Cardiac muscle cell (in vitro differentiated cells and primary cell): Measurements from ENCODE around the gene RNF220. TPM values are rescaled to one million over a fixed set of nuclear protein-coding genes. Genes with fewer than 3 reads are reported as not detected.

Experiments
- DNase-seq, 2 donors: peaks; one replicate each; pipeline versions ENCODE4 v3.0.0 to v3.0.0-alpha.2; 2010 to 2017; ENCODE audit warnings: low read depth in 1 of 2, low spot score in 1 of 2
- H3K27ac ChIP-seq: fragments of 200-600 bp; sonication (generic); 2 replicates; pipeline ENCODE4 v1.5.1; 2016
- H3K27me3 ChIP-seq: fragments of 200-600 bp; sonication (generic); 2 replicates; pipeline ENCODE4 v1.6.0; 2016; ENCODE audit warnings: control low read depth
- H3K36me3 ChIP-seq: fragments of 200-600 bp; sonication (generic); 2 replicates; pipeline ENCODE4 v1.5.1; 2016; ENCODE audit warnings: control low read depth
- H3K4me1 ChIP-seq: fragments of 200-600 bp; sonication (generic); 2 replicates; pipeline ENCODE4 v1.8.1; 2017; ENCODE audit warnings: low read depth, mild to moderate bottlenecking, mixed run types
- H3K4me3 ChIP-seq: fragments of 200-600 bp; sonication (generic); 2 replicates; pipeline ENCODE4 v1.5.1; 2016; ENCODE audit warnings: mild to moderate bottlenecking
- H3K9me3 ChIP-seq: fragments of 200-600 bp; sonication (generic); 2 replicates; pipeline ENCODE4 v1.5.1; 2017; ENCODE audit warnings: low read depth, mild to moderate bottlenecking, control low read depth
- polyA plus RNA-seq: library from polyadenylated mRNA; unstranded; fragments of >200 nt; fragmentation: Nextera tagmentation; extraction: Ambion mirVana; gene quantifications from 2 replicates; pipeline ENCODE4 v1.2.1, GENCODE V29; 2016
- total RNA-seq: library from RNA; depleted of rRNA; stranded (reverse); fragments of >200 nt; gene quantifications from 2 replicates; pipeline ENCODE4 v1.2.3, GENCODE V29; 2016
- TF ChIP-seq, protein P1 (sequence below): IDR thresholded peaks from 2 replicates; pipeline ENCODE4 v1.5.1; 2012; ENCODE audit warnings: low read depth, mild to moderate bottlenecking, low read length

Gene RNF220
- total and polyA plus RNA-seq, 2 experiments from 2014 or later, result 57.6 to 142 TPM

GRCh38 chr1:44539991-44540730, 135.1 kb downstream of the RNF220 start:
- Histone ChIP-seq H3K27me3 (no peaks in the 10 kb centered on the region), H3K4me3 (no peak overlapping the region), H3K9me3 (no peaks in the 10 kb centered on the region), H3K36me3 (no peaks in the 10 kb centered on the region), H3K4me1 (peaks cover 19% of the 10 kb centered on the region), H3K27ac (no peak overlapping the region)
- TF ChIP-seq, protein P1, sequence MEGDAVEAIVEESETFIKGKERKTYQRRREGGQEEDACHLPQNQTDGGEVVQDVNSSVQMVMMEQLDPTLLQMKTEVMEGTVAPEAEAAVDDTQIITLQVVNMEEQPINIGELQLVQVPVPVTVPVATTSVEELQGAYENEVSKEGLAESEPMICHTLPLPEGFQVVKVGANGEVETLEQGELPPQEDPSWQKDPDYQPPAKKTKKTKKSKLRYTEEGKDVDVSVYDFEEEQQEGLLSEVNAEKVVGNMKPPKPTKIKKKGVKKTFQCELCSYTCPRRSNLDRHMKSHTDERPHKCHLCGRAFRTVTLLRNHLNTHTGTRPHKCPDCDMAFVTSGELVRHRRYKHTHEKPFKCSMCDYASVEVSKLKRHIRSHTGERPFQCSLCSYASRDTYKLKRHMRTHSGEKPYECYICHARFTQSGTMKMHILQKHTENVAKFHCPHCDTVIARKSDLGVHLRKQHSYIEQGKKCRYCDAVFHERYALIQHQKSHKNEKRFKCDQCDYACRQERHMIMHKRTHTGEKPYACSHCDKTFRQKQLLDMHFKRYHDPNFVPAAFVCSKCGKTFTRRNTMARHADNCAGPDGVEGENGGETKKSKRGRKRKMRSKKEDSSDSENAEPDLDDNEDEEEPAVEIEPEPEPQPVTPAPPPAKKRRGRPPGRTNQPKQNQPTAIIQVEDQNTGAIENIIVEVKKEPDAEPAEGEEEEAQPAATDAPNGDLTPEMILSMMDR, result no peak
- no peak for DNase-seq

DNA sequence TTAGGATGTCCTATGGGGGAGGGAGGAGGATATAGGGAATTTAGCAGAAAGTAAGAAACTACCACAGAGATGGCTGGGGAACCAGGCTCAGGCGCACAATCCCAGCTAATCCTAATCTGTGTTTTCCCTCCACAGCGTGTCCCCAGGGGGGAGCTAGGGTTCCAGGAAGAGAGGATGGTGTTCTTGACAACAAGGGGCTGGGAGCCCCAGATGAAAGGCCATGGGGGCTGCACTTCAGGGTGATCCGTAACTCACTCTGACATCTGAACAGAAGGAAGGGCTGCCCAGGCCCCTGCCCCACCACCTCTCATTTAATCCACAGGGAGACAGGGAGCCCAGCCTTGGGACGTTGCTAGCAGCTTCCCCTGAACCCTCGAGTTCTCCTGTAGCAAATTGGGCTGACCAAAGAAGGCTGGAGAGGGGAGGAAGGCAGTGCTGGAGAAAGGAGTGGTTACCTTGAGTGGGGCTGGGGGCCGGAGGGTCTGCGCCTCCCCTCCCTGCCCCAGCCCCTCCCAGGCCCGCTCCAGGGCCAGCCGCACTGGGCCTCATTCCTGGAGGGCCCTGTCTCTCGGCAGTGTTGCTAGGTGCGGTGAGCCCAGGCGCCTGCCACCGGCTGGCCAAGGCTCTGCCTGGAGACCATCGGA, 137.5 kb downstream of the RNF220 start:
- DNase-seq, result peak in 1 of 2 donors; percentile 25
- Histone ChIP-seq H3K4me1 (peaks cover 19% of the 10 kb centered on the region), H3K9me3 (no peaks in the 10 kb centered on the region), H3K27ac (no peak overlapping the region), H3K4me3 (no peak overlapping the region), H3K36me3 (no peaks in the 10 kb centered on the region), H3K27me3 (no peaks in the 10 kb centered on the region)
- TF ChIP-seq, protein P1, result no peak

DNA sequence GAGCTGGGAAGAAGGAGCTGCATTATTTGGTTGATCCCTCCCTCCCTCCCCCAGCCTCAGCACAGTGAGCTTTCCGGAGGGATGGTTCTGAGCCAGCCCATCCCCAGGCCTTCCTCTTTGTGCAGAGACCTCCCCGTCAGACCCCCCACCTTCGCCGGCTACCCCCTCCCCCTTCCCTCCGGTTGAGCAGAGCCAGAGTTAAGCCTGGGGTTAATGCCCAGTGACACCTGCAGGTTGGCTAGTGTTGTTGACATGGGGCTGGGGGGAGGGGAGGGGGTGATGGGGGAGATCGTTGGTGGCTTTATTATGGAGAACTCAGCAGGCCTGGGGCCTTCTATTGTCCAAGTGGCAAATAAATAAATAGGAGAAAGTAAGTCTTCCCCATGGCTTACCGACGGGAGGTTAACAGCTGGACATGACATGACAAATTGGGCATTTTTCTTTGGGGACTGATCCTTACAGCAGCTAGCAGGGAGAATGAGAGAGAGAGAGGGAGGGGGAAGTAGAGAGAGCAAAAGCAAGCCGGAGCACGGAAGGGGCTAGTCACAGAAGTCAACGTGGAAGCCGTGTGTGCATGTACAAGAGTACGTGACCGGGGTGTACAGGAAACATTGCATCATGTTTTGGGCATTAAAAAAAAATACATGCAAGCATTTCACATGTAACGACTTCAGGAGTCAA, 138.1 kb downstream of the RNF220 start:
- TF ChIP-seq, protein P1, result no peak
- no peaks in the 10 kb centered on the region for H3K9me3 ChIP-seq
- no peak overlapping the region for H3K4me3 ChIP-seq
- H3K36me3 ChIP-seq, result no peaks in the 10 kb centered on the region
- H3K4me1 ChIP-seq, result peaks cover 19% of the 10 kb centered on the region
- no peak overlapping the region for H3K27ac ChIP-seq
- no peaks in the 10 kb centered on the region for H3K27me3 ChIP-seq
- DNase-seq, result peak in 1 of 2 donors; percentile 29

DNA sequence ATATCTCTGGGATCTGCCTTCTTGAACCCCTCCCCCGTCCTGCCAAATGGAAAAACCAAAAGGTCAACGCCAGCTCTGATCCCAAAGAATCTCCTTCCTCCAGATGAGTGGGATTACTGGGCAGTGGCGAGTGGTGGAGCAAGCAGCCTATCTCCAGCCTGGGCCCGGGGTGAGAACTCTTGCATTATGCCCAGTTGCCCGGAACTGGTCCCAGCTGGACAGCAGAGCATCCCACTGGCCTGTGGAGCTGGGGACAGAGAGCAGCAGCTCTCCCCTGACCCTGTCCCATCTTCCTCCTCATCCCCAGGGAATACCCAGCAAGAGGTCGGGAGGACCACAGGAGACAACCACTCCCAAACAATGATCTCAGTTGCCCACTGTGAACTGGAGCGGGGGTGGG, 138.7 kb downstream of the RNF220 start:
- no peaks in the 10 kb centered on the region for H3K36me3 ChIP-seq
- TF ChIP-seq, protein P1, result no peak
- H3K27ac ChIP-seq, result no peak overlapping the region
- H3K4me1 ChIP-seq, result peaks cover 19% of the 10 kb centered on the region
- no peaks in the 10 kb centered on the region for H3K27me3 ChIP-seq
- no peak for DNase-seq
- H3K4me3 ChIP-seq, result no peak overlapping the region
- H3K9me3 ChIP-seq, result no peaks in the 10 kb centered on the region

DNA sequence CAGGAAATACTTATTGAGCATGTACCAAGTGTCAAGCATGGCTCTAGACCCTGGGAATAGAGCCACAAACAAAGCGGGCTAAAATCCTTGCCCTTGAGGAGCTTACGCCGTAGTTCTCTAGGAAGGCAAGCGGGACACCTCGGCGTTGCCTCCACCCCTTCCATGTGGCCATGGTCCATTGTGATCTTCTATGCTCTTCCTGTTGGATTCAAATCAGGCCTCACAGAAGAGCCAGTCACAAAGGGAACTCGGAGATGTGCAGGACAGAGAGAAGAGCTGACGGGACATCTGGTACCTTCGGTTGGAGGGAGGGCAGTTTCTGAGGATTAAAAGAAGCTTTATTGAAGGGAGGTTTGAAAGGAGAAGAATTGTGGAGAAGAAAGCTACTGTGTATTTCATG, 139.9 kb downstream of the RNF220 start:
- Histone ChIP-seq H3K4me3 (no peak overlapping the region), H3K4me1 (peaks cover 18% of the 10 kb centered on the region), H3K27me3 (no peaks in the 10 kb centered on the region), H3K27ac (no peak overlapping the region), H3K9me3 (no peaks in the 10 kb centered on the region), H3K36me3 (no peaks in the 10 kb centered on the region)
- TF ChIP-seq, protein P1, result no peak
- DNase-seq, result no peak
